Fibroblast of skin of right quadriceps (primary cell): ENCODE results near the gene PTCH2.
A peak's percentile ranks its signal among the peaks of the same experiment; 100 is the strongest.
"Not testable (repeated sequence)": the region's sequence is repeated elsewhere in the genome, so short reads cannot be mapped to it uniquely, and the experiment has no call there.

Source experiments
- DNase-seq: peaks from one replicate; pipeline ENCODE4 v3.0.0-alpha.2; 2013

The PTCH2 gene

GRCh38 chr1:44819196-44819607 lies 23.9 kb downstream of the PTCH2 start:
- DNase-seq: no peak

- no peak for DNase-seq
Observed at GRCh38 chr1:44817771-44818495, 25.1 kb downstream of the PTCH2 start.

GRCh38 chr1:44817307-44817706 lies 25.7 kb downstream of the PTCH2 start:
- no peak for DNase-seq

DNA sequence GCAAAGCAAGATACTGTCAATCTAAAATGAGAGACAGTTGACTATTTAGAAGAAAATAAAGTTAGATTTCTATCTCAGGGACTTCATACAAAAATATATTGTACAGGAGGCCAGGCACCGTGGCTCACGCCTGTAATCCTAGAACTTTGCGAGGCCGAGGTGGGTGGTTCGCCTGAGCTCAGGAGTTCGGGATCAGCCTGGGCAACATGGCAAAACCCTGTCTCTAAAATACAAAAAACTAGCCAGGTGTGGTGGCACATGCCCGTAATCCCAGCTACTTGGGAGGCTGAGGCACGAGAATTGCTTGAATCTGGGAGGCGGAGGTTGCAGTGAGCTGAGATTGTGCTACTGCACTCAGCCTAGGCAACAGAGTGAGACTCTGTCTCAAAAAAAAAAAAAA lies 27.1 kb downstream of the PTCH2 start:
- not testable (repeated sequence) for DNase-seq

GRCh38 chr1:44812822-44813543 lies 30.1 kb downstream of the PTCH2 start:
- DNase-seq: no peak

- no peak for DNase-seq
Observed at GRCh38 chr1:44811234-44811633, 31.8 kb downstream of the PTCH2 start.

DNA sequence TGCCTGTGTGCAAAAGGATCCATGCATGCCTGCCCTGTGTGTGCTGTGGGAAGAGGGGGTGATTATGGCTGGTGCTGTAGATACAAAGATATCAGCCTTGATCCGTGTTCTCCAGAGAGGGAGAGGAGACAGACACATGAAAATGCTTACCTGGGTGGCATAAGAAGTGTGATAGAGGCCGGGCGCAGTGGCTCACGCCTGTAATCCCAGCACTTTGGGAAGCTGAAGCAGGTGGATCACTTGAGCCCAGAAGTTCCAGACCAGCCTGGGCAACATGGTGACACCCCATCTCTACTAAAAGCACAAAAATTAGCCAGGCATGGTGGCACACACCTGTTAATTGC lies 32.3 kb downstream of the PTCH2 start:
- DNase-seq: not testable (repeated sequence)

DNA sequence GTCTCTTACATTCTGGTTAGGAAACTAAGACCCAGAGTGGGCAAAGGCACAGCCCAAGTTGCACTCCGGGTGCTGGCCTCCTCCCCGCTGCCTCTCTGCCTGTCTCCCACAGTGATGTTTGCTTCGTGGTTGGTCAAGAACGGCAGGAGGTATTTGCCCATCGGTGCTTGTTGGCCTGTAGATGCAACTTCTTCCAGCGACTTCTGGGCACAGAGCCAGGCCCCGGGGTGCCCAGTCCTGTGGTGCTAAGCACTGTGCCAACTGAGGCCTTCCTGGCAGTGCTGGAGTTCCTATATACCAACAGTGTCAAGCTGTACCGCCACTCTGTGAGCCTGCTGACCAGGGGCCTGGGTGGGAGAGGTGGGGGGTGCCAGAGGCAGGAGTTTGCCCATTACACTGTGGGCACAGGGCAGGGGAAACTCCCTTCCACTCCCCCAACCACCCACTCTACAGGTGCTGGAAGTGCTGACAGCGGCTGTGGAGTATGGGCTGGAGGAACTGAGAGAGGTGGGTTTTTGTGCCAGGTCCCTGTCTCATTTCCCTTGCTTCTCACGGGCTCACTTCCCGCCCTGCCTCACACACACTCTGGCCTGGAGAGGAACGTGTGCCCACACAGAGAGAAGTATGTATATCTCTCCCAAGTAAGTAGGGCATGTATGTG lies 32.8 kb downstream of the PTCH2 start:
- no peak for DNase-seq

- peak; percentile 76 for DNase-seq
Observed at GRCh38 chr1:44808938-44809917, 33.8 kb downstream of the PTCH2 start.

DNA sequence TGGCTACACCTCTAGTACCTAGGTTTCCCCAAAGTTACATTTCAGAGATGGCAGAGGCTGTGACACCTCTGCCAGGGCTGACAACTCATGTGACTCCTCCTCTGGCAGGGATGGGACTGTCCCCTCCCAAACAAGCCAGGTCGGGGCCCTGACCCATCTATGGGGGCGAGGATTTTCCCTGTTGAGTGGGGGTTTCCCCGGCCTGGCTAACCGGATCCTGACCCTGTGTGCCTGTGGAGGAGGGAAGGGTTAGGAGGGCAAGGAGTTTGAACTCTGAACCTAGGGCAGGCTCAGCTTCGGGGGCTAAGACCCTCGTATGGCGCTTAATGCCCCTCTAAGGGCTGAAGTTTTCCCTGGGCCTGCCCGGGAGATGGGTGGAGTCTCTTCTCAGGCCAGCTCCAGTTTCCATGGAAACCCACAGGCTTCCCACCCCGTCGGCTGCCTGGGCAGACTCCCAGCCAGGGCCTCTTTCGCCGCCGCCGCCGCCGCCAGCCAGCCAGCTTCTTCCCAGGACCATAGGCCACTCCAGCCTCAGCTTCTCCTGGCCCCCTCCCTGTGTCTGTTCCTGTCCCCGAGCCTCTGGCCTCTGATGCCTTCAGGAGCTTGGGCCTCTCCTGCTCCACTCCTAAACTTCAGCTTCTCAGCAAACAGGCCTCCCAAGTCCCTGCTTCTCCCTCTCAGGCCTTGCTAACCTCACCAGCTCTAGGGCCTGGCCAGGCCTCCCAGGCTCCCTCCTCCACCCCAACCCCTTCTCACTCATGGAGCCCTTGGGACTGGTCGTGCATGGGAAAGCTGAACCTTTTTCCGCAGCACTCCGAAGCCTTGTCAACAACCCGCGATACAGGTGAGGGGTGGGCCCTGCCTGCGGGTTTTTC lies 34.8 kb downstream of the PTCH2 start, which contains the start of gene BTBD19:
Gene BTBD19, plus strand, starts transcription at position 461 of the 875 bp plus-strand sequence. Its CDS starts 298 bp downstream, at position 759.
- DNase-seq: peak; percentile 87

DNA sequence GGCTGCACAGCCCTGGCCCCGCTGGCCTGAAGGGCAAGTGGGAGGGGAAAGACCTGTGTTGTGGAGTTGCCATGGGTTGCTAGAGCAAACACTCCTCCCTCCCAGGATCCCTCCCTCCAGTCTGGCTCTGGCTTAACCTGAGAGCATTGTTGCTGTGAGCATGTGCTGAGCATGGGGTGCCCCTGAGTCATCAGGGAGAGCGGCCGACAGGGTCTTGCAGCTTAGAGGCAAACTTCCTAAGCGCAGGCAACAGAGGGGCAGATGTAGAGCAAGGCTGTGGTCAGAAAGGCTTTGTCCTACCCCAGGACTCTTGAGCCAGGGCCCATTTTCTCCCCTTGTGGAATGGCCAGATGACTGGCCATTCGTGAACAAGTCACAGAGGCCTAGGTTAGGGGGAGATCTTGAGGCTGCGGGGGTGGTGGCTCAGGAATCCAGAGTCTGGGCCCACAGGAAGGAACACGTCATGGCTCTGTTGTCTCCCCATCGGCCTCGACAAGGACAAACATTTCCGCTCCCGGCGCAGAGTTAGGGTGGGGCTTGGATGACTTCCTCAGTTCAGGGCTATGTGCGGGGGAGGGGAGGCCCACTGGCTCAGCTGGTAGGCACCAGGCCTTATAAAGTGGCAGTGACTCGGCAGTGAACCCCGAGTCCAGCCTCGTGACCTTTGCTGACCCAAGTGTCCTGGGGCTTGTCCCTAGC lies 35.5 kb downstream of the PTCH2 start:
- peak; percentile 99 for DNase-seq

GRCh38 chr1:44806704-44807363 lies 36.2 kb downstream of the PTCH2 start, which contains the start of gene DYNLT4:
Gene DYNLT4, minus strand, starts transcription at chr1:44807351. Its CDS starts 683 bp downstream, at chr1:44806668.
- no peak for DNase-seq

DNA sequence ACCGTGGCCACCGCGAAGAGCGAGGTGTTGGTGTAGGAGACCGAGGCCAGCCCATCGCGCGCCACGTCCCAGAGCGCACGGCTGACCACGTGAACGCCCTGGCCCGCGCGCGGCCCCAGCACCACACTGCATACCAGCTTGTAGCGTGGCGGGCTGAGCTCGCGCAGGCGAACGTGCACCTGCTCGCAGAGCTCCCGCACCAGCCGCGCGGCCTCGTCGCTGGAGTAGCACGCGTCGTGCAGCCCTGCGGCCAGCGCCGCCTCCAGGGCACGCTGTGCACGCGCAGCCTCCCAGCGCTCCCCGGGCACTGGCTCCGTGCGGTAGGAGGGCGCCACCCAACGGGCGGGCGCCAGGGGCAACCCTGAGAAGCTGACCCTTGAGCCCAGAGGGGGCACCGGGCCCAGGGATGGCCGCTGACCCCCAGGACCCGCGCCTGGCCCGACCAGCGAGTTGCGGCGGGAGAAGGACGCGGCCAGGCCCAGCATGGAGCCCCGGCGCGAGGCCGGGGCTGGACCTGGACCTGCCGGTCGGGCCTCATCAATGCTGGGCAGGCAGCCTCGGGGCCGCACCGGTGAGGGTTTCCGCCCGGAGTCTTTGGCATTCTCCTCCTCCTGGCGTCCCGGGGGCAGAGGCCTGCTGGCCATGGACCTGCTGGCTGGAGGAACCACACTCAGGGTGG lies 36.9 kb downstream of the PTCH2 start:
- no peak for DNase-seq

- DNase-seq: no peak
Observed at GRCh38 chr1:44805311-44806024, 37.6 kb downstream of the PTCH2 start.

GRCh38 chr1:44803312-44804095 lies 39.5 kb downstream of the PTCH2 start:
- no peak for DNase-seq

DNA sequence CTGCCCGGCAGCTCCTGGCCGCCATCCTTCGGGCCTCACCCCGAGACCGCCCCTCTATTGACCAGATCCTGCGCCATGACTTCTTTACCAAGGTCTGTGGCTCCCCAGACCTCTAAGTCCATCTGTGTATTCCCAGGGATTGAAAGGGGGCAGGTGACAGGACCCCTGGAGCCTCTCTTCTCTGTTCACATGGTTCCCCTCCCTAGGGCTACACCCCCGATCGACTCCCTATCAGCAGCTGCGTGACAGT lies 40.1 kb downstream of the PTCH2 start:
- DNase-seq: no peak

GRCh38 chr1:44802306-44803061 lies 40.6 kb downstream of the PTCH2 start:
- DNase-seq: no peak
